HG03135 (cell line): ENCODE measurements around the gene MAP4K4.
"Not testable (repeated sequence)": the region's sequence is repeated elsewhere in the genome, so short reads cannot be mapped to it uniquely, and the experiment has no call there.

ENCODE experiments used
- ATAC-seq: cut with Tn5 transposase; IDR thresholded peaks from one replicate; pipeline ENCODE4 v1.9.1; 2021; ENCODE audit warnings: mild to moderate bottlenecking, moderate library complexity; ENCODE audit not compliant: unreplicated experiment

MAP4K4 gene

DNA sequence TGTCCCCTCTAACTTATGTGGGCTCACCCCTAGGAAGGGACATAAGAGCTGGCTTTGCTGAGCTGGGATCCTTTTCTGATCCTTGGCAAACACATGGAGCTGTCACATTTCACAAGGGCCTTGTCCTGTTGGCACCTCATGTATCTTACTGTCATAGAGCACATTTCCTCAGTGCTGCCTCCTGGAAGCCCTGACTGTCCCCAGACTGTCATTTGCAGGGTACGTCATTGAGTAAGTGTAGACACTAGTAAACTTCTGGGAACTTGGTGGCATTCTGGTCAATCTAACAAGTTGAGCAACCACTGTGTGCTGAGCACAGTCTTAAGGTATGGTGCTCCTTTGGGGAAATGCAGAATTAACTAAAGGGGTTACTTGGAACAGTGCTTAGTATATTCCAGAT, 199.8 kb downstream of the MAP4K4 start:
- ATAC-seq: no peak

DNA sequence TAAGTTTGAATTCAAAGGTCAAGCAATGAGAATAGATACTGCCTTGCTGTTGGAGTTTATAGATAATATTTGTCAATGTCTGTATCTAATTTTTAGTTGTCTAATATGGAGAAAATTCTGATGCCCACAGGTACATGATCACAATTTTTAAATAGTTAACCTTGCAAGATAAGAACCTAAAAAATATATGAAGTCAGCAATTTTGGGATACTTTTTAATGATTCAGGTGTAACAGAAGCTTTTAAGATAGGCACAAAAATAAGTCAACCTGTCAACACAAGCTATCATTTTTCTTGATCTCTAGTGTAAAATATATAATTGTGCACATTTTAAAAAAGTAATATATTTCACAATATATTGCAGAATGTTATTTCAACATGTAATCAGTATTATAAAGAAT, 201.8 kb downstream of the MAP4K4 start:
- no peak for ATAC-seq

DNA sequence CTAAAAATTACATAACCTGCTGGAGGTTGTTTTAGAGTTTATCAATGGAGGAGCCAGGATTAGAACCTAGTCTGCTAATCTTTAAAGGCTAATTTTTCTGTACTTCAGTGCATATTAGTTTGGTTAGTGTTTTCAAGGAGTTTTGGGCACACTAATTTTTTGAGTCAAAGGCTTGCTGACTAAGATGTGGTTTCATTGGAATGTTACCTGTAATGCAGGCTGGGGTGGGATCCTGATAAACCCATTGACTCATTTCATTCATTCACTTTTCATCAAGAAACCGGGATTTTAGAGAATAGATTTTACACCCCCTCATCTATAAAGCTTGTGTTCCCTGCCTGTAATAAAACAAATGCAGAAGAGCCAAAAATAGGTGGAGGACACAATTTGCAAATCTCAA, 202.4 kb downstream of the MAP4K4 start:
- ATAC-seq: no peak

DNA sequence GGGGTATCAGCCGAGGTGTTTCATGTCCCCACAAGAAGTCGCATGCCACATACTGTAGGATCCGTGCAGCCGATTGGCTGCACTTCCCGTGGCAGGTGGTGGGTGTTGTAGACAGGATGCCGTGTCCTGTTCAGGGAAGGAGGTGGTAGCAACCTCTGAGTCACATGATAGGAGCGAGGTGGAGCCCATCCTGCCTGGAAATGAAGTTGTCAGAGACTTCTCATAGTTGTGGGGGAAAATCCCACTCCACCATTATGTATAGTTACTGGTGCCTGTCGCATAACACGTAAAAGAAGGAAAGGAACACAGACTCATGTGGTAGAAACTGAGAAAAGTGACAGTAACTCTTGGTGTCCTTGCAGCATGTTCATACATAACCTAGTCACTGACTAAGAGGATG, 202.9 kb downstream of the MAP4K4 start:
- ATAC-seq: no peak

DNA sequence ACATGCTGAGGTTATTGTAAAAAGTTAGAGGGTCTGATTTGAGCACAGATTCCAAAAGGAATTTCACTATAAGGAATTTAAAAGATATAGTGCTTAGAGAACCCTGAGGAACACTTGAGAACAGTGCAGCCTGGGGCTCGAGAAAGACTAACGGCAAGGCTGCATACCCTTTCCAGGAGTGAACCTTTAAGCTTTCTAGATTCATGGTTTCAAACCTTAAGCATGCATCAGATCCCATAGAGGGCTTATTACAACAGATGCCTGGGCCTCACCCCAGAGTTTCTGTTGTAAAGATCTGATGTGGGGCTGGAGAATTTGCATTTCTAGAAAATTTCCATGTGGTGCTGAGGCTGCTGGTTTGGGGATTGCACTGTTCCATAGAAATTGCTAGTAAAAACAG, 203.7 kb downstream of the MAP4K4 start:
- no peak for ATAC-seq

DNA sequence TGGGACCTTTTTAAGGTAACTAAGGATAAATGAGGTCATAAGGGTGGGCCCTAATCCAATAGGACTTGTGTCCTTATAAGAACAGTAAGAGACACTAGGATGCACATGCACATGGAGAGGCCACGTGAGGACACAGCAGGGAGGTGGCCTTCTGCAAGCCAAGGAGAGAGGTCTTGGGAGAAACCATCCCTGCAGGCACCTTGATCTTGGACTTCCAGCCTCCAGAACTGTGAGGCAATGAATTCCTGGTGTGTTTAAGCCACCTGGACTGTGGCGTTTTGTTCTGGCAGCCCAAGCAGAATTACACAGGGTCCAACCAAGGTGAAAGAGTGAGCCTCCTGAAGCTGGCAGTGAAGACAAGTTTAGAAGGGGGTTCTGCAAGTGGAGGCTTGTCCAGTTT, 204.7 kb downstream of the MAP4K4 start:
- no peak for ATAC-seq

DNA sequence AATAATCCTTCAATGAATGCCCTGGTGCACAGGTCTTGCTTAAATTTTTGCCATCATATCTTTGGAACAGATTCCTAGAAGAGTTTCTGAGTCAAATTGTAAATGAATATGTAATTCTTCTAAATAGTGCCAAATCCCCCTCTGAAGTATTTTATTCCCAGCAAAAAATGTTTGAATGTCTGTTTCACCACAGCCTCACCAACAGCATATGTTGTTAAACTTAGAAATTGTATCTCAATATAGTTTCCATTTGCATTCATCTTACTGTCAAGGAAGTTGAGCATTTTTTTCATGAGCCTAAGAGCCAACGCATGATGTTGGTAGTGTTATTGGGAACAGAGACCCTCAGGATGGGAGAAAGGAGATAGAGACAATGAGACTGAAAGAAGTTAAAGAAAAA, 207.4 kb downstream of the MAP4K4 start:
- ATAC-seq: no peak

DNA sequence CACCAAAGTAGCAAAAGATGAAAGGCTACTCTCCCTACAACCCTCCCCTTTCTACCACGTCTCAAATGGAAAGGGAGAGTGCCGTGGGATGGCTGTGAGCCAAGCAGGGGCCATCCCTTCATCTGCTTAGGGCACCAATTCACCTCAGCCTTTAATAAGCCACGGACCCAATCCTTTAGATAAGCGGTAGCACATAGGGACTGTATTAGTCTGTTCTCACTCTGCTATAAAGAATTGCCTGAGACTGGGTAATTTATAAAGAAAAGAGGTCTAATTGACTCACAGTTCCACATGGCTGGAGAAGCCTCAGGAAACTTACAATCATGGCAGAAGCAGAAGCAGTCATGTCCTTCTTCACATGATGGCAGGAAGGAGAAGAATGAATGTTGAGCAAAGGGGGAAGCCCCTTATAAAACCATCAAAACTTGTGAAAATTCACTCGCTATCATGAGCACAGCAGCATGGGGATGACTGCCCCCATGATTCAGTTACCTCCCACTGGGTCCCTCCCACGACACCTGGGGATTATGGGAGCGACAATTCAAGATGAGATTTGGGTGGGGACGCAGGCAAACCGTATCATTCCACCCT, 208.3 kb downstream of the MAP4K4 start:
- no peak for ATAC-seq

DNA sequence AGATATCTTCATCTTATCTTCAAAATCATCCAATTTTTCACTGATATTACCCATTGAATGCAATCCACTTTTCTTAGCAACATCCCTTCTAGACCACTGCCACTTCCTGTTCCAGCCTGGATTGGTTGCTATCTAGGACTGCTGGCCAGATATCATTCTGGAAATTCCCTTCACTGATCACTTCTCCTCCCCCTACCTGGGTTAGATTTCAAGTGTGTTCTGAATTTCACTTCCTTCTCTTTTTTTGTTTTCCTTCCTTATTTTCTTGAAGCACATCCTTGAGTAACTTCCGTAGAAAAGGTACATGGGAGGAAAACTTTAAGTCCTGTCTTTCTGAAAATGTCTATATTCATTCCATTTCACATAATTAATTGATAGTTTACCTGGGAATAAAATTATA, 212.3 kb downstream of the MAP4K4 start:
- no peak for ATAC-seq

DNA sequence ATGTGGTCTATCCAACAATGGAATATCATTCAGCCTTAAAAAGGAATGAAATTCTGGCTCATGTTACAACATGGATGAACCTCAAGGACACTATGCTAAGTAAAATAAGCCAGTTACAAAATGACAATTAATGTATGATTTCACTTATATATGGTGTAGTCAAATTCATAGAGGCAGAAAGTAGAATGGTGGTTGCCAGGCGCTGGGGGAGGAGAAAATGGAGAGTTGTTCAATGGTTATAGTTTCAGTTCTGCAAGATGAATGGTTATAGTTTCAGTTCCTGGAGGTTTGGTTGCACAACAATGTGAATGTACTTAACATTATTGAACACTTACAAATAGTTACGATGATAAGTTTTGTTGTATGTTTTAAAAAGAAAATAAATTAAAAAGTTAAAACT, 215.0 kb downstream of the MAP4K4 start:
- peak; percentile 99 for ATAC-seq

DNA sequence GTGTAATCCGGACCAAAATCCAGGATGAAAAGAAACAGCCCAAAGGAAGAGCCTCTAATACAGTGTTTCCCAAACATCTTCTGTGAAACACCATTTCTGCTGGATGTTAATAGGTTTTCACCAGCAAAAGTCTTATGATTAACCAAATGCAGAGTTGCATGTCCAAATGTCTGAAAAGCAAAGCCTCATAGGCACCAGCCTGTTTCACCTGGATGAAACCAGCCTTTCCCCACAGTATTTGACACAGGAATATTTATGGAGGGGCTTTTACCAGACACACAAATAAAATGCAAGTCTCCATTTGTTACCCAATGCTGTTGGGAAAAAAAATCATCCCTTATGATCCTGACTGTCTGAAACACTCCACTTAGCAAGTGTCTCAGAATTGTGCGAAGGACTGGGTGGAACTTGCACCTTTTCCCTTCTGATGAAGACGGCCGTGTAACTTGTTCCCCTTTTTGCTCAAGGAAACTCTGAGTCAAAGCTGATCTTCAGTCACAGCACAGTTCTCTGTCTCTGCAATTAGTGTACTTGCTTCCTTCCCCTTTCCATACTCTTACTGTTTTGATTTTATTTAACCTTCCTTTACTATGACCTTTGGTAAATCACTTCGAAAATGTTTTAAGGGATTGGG, 223.9 kb downstream of the MAP4K4 start:
- no peak for ATAC-seq

DNA sequence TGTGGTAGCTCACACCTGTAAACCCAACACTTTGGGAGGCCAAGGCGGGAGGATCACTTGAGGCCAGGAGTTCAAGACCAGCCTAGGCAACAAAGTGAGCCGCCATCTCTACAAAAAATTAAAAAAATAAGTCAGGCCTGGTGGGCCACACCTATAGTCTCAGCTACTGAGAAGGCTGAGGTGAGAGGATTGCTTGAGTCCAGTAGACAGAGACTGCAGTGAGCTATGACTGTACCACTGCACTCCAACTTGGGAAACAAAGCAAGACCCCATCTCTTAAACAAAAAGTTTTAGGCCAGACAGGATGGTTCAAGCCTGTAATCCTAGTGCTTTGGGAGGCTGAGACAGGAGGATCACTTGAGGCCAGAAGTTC, 224.4 kb downstream of the MAP4K4 start:
- no peak for ATAC-seq

DNA sequence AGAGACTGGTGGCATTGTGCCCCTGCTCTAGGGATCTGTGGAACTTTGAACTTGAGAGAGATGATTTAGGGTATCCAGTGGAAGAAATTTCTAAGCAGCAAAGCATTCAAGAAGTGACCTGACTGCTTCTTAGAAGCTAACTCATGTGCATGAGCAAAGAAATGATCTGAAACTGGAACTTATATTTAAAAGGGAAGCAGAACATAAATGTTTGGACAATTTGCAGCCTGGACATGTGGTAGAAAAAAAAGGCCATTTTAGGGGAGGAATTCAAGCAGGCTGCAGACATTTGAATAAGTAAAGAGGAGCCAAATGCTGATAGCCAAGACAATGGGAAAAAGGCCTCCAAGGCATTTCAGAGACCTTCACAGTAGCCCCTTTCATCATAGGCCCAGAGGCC, 226.8 kb downstream of the MAP4K4 start:
- not testable (repeated sequence) for ATAC-seq

DNA sequence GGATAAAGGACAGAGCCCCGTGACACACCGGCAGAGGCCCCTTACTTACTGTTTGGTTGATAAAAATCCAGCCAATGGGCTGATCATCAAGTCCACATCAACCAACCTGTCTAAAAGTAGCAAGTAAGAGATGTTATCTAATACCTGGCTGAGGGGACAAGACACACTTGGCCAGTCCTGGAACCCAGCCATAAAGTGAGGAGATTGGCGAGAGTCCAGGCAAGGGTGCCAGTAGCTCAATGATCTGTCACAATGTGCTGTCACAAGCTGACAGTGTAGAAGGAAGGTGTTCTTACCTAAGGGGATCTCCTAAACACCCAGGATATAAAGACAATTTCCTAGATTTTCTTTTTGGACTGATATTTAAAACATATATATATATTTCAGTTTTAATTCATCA, 232.5 kb downstream of the MAP4K4 start:
- no peak for ATAC-seq

DNA sequence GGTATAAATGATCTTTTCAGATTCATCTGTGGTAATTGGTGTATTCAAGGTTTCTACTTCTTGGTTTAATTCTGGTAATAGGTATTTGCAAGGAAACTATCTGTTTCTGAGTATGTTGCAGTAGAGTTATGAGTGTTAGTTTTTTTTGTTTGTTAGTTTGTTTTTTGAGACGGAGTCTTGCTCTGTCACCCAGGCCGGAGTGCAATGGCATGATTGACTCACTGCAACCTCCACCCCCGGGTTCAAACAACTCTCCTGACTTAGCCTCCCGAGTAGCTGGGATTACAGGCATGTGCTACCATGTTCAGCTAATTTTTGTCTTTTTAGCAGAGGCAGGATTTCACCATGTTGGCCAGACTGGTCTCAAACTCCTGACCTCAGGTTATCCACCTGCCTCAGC, 233.3 kb downstream of the MAP4K4 start:
- no peak for ATAC-seq

DNA sequence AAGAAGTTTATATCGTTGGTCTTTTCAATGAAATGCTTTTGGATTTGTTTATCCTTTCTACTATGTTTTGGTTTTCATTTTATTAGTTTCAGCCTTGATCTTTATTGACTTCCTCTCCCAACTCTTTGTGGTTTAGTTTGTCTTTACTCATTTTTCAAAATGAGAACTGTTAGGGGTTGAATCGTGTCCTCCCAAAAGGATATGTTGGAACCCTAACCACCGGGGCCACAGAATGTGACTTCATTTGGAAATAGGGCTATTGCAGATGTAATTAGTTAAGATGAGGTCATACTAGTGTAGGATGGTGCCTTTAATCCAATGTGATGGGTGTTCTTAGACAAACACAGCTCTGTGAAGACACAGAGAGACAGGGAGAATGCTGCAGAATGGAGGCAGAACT, 233.9 kb downstream of the MAP4K4 start:
- no peak for ATAC-seq

DNA sequence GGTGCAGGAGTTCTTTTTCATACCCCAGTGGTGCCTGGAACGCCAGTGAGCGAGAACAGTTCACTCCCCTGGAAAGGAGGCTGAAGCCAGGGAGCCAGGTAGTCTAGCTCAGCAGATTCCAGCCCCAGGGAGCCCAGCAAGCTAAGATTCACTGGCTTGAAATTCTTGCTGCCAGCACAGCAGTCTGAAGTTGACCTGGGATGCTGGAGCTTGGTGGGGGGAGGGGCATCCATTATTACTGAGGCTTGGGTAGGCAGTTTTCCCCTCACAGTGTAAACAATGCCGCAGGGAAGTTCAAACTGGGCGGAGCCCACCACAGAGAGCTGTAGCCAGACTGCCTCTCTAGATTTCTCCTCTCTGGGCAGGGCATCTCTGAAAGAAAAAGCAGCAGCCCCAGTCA, 238.3 kb downstream of the MAP4K4 start:
- not testable (repeated sequence) for ATAC-seq

DNA sequence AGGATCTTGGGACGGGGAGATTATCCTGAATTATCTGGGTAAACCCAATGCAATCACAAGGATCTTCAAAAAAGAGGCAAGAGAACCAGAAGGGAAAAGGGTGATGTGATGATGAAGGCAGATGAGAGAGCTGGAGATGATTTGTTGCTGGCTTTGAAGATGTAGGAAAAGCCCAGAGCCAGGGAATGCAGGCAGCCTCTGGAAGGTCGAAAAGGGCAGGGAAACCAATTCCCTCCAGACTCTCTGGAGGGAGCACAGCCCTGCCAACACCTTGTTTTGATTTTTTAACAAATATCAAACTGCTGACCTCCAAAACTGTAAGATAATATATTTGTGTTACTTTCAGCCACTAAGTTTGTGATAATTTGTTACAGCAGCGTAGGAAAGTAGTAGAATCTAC, 245.3 kb downstream of the MAP4K4 start:
- ATAC-seq: no peak
